SK-N-MC (cell line): ENCODE measurements around the gene SEZ6.
"Not testable (repeated sequence)": the region's sequence is repeated elsewhere in the genome, so short reads cannot be mapped to it uniquely, and the experiment has no call there.

Experiments
- DNase-seq: peaks from one replicate; pipeline ENCODE4 v3.0.0-alpha.2; 2011; ENCODE audit warnings: low read depth, low spot score
- H3K27ac ChIP-seq: fragments of 200-600 bp; sonication (generic); 2 replicates; pipeline ENCODE4 v1.5.1; 2016; ENCODE audit warnings: mixed run types
- H3K36me3 ChIP-seq: fragments of 200-600 bp; sonication (generic); 2 replicates; pipeline ENCODE4 v1.6.1; 2017; ENCODE audit warnings: antibody characterized with exemption, low read length, mixed read lengths; ENCODE audit not compliant: insufficient read depth
- H3K4me3 ChIP-seq: fragments of 200-600 bp; sonication (generic); 2 replicates; pipeline ENCODE4 v1.5.1; 2016
- H3K9ac ChIP-seq: fragments of 200-600 bp; sonication (generic); 2 replicates; pipeline ENCODE4 v1.8.0; 2017; ENCODE audit warnings: mixed run types, mixed read lengths; ENCODE audit not compliant: insufficient read length
- H3K9me3 ChIP-seq: fragments of 200-600 bp; sonication (generic); 2 replicates; pipeline ENCODE4 v1.6.1; 2017; ENCODE audit warnings: low read depth, mild to moderate bottlenecking, antibody characterized with exemption, low read length, moderate library complexity, mixed read lengths
- EZH2 ChIP-seq: fragments of 200-600 bp; sonication (generic); IDR thresholded peaks from one replicate; pipeline ENCODE4 v1.6.1; 2017; ENCODE audit warnings: antibody characterized with exemption
- FOXP2 ChIP-seq: optimal IDR thresholded peaks from 2 replicates; pipeline ENCODE3; 2011; ENCODE audit warnings: mild to moderate bottlenecking, moderate library complexity; ENCODE audit not compliant: insufficient read depth; ENCODE audit errors: extremely low read length, control extremely low read depth
- POLR2AphosphoS5 ChIP-seq: IDR thresholded peaks from 2 replicates; pipeline ENCODE4 v1.6.1; 2012; ENCODE audit warnings: mild to moderate bottlenecking, low read depth, low read length, borderline replicate concordance

The SEZ6 gene

GRCh38 chr17:28940142-28940541, 65.7 kb downstream of the SEZ6 start:
- H3K36me3 ChIP-seq: peaks cover 32% of the 10 kb centered on the region
- peak overlapping the region; percentile 69; the same call in 1 of the 2 replicates for H3K27ac ChIP-seq
- TF ChIP-seq EZH2: no peak
- TF ChIP-seq FOXP2: no peak
- TF ChIP-seq POLR2AphosphoS5: no peak
- no peak for DNase-seq
- H3K9ac ChIP-seq: no peak overlapping the region
- H3K9me3 ChIP-seq: no peaks in the 10 kb centered on the region
- H3K4me3 ChIP-seq: no peak overlapping the region

GRCh38 chr17:28938552-28938951, 67.3 kb downstream of the SEZ6 start:
- no peak overlapping the region for H3K9ac ChIP-seq
- DNase-seq: no peak
- no peak overlapping the region for H3K4me3 ChIP-seq
- H3K9me3 ChIP-seq: no peaks in the 10 kb centered on the region
- H3K27ac ChIP-seq: no peak overlapping the region
- peaks cover 20% of the 10 kb centered on the region for H3K36me3 ChIP-seq
- TF ChIP-seq POLR2AphosphoS5: no peak
- TF ChIP-seq FOXP2: no peak
- no peak for TF ChIP-seq EZH2

DNA sequence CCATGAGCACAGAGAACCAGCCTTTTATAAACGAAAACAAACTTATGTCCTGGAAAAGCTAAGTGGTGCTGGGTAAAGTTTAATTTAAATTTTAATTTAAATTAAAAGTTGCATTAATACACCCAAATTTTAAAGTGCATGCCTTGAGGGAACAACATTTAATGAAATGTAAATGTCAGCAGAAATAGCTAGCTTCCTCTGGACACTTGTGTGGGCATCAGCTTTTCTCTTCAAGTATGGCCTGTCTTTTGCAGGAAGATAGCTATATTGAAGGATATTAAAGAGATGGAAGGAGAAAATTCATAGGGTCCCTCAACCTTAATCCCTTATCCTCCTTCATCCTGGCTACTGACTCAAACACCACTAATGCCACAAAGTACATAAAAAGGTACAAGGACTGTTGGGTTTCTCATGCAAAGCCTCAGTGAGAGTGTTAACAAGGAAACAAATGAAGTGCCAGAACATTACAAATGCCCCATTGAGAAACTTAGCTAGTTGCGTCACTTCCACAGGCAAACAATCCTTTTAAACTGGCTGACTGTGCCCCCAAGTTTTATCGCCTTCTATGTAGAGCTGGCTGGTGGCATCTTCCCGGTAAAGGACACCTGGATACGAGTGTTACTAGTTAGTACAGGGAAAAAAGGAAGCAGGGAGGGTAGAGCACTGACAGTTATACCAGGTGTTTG, 68.6 kb downstream of the SEZ6 start:
- Histone ChIP-seq H3K27ac (no peak overlapping the region), H3K9ac (no peak overlapping the region), H3K9me3 (no peaks in the 10 kb centered on the region), H3K4me3 (no peak overlapping the region), H3K36me3 (peaks cover 12% of the 10 kb centered on the region)
- DNase-seq: no peak
- TF ChIP-seq FOXP2: no peak
- TF ChIP-seq EZH2: no peak
- TF ChIP-seq POLR2AphosphoS5: no peak

DNA sequence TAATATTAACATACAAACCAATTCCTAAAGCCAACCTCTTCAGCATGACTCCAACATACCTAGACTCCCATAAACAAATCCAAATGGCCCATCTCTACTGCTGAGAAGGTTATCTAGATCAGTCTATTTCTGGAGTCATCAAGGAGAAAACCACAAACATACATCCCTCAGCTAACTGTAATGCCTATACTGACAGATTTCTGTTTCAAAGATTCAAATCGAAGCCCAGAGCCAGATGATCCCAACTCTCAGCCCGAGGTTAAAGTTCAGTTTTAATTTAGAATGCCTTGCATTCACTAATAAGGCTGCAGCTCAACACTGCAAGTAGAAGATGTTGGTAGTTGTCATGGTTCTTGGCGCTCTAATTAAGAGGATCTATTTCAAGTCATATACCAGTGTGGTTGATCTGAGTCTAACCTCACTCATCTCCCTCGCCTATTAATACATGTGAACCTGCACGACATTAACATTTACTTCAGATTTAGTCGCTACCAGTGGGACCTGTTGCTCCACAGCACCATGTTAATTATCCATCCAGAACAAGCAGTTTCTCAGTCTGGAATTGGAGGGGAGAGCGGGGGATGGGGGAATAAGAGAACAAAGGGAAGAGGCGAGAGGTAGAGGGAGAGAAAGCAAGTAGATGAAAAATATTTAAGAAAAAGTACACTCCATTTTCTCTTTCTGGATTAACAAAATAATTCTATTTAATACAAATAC, 69.9 kb downstream of the SEZ6 start:
- DNase-seq: no peak
- TF ChIP-seq POLR2AphosphoS5 (no peak), EZH2 (no peak), FOXP2 (no peak)
- Histone ChIP-seq H3K36me3 (peaks cover 8% of the 10 kb centered on the region; the same call in 1 of the 2 replicates), H3K27ac (no peak overlapping the region), H3K9me3 (no peaks in the 10 kb centered on the region), H3K9ac (no peak overlapping the region), H3K4me3 (no peak overlapping the region)

DNA sequence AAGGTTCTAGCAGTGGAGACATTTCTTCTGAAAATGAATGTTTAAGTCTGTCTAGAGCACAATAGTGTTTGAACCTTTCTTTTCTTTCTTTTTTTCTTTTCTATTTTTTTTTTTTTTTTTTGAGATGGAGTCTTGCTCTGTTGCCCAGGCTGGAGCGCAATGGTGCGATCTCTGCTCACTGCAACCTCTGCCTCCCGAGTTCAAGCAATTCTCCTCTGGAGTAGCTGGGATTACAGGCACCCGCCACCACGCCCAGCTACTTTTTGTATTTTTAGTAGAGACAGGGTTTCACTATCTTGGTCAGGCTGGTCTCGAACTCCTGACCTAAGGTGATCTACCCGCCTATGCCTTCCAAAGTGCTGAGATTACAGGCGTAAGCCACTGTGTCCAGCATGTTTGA, 71.3 kb downstream of the SEZ6 start:
- H3K4me3 ChIP-seq, DNase-seq, H3K9me3 ChIP-seq, H3K27ac ChIP-seq, H3K9ac ChIP-seq: not testable (repeated sequence)
- H3K36me3 ChIP-seq: peaks cover 13% of the 10 kb centered on the region; the same call in 1 of the 2 replicates

DNA sequence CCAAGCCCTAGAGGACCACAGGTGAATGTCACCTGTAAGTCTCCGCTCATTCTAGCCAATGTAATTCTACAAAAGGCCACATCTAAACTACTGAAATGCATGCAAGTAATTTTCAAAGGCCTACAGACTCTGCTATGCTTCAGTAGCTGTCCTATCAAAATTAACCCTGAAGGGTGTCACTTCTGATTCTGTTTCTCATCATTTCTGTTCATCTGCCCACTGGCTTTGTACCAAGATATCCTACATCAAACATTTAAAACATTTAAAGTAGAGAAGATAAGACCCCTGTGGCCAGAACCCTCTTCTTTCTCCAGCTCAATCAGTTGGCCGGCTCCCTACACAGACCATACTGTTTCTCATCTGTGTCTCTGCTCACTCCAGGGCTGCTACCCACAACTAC, 76.0 kb downstream of the SEZ6 start:
- no peak overlapping the region for H3K4me3 ChIP-seq
- H3K36me3 ChIP-seq: peaks cover 25% of the 10 kb centered on the region; the same call in 1 of the 2 replicates
- no peak overlapping the region for H3K9ac ChIP-seq
- H3K27ac ChIP-seq: no peak overlapping the region
- no peaks in the 10 kb centered on the region for H3K9me3 ChIP-seq
- TF ChIP-seq FOXP2 (no peak), POLR2AphosphoS5 (no peak), EZH2 (no peak)
- DNase-seq: no peak

DNA sequence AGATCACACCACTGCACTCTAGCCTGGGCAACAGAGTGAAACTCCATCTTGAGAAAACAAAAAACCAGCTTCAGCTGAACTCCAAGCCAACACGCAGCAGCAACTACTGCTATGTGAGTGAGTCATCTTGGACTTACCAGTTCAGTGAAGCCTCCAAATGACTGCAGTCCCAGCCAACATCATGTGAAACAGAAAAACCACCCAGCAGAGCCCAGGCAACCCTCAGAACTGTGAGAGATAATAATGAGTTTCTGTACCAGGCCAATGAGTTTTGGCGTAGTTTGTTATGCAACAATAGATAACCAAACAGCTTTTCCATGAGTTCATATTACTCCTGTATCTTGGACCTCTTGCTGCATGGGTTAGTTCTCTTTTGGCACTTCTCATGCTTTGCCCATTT, 77.8 kb downstream of the SEZ6 start:
- Histone ChIP-seq H3K4me3 (no peak overlapping the region), H3K9ac (no peak overlapping the region), H3K9me3 (no peaks in the 10 kb centered on the region), H3K27ac (no peak overlapping the region), H3K36me3 (peaks cover 35% of the 10 kb centered on the region)
- no peak for DNase-seq
- no peak for TF ChIP-seq POLR2AphosphoS5
- no peak for TF ChIP-seq FOXP2
- no peak for TF ChIP-seq EZH2

- TF ChIP-seq FOXP2: no peak
Observed at GRCh38 chr17:28926786-28927185, 79.0 kb downstream of the SEZ6 start.

GRCh38 chr17:28926366-28926765, 79.5 kb downstream of the SEZ6 start:
- H3K36me3 ChIP-seq: peaks cover 51% of the 10 kb centered on the region
- TF ChIP-seq FOXP2: no peak
- TF ChIP-seq POLR2AphosphoS5: no peak
- no peak for TF ChIP-seq EZH2

More at GRCh38 chr17:28926786-28927185, 79.0 kb downstream of the SEZ6 start:
- Histone ChIP-seq H3K36me3 (peaks cover 47% of the 10 kb centered on the region), H3K9me3 (no peaks in the 10 kb centered on the region), H3K9ac (no peak overlapping the region), H3K4me3 (no peak overlapping the region), H3K27ac (no peak overlapping the region)
- no peak for DNase-seq

More at GRCh38 chr17:28926366-28926765, 79.5 kb downstream of the SEZ6 start:
- no peaks in the 10 kb centered on the region for H3K9me3 ChIP-seq
- DNase-seq: no peak
- H3K27ac ChIP-seq: no peak overlapping the region
- no peak overlapping the region for H3K9ac ChIP-seq
- no peak overlapping the region for H3K4me3 ChIP-seq
